ENCODE measurements around the gene FXYD2. TPM values are rescaled to one million over a fixed set of nuclear protein-coding genes. Genes with fewer than 3 reads are reported as not detected.

FXYD2 gene
- total RNA-seq, 1 donor from 2014 or later = 3.6 TPM

GRCh38 chr11:117835576-117835975 is 11.0 kb upstream of the FXYD2 start:
- DNase-seq = no peak

DNA sequence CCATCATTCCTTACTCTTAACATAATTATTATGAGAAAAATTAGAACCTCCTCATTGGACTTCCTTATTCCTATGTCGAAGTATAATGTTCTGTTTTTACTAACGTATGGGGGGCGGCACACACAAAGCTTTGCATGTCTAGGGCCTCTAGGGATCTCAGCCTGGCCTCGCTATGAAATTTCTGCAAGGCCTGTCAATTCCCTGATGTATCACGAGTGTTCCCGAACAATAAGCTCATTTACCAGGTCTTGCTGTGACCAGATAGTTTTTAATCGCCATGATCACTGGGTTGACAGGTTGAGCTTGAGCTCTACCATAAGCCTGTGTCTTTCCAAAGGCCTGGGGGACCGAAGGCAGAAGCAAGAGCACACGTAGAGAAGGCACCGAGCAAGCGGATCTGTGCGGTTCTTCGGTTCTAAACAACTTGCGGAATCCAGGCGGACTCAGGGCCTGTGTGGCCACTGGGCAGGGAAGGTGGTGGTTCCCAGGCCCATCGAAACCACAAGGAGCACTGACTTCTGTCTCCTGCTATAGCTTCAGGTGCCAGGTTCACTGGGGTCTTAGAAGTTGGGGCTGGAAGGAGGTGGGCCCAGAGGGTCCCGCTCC is 10.4 kb upstream of the FXYD2 start:
- DNase-seq = no peak

GRCh38 chr11:117834068-117834810 is 9.7 kb upstream of the FXYD2 start:
- DNase-seq = no peak

GRCh38 chr11:117833401-117833891 is 8.9 kb upstream of the FXYD2 start:
- peak; percentile 63 for DNase-seq

- DNase-seq = no peak
Measured at GRCh38 chr11:117832511-117832910, 8.0 kb upstream of the FXYD2 start.

- no peak for DNase-seq
Measured at GRCh38 chr11:117831661-117832415, 7.3 kb upstream of the FXYD2 start.

- DNase-seq = no peak
Measured at GRCh38 chr11:117830674-117831351, 6.3 kb upstream of the FXYD2 start.

- no peak for DNase-seq
Measured at GRCh38 chr11:117830072-117830471, 5.5 kb upstream of the FXYD2 start.

DNA sequence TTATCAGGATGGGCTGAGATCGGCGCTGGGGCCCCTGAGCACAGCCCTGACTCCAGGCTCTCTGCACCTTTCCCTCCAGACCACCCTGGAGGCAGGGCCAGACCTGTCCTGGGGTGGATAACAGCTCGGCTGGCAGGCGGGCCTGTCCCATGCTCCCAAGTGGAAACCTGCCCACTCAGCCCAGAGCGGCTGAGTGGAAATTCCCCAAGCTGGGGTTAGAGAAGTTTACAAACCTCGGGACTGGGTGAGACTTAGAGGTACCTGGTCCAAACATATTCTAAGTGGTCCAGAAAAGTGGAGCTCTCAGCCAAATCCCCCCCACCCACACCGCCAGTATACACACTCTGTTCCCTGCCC is 4.8 kb upstream of the FXYD2 start:
- no peak for DNase-seq

- DNase-seq = peak; percentile 47
Measured at GRCh38 chr11:117828611-117829368, 4.2 kb upstream of the FXYD2 start.

GRCh38 chr11:117827521-117828511 is 3.3 kb upstream of the FXYD2 start:
- no peak for DNase-seq

DNA sequence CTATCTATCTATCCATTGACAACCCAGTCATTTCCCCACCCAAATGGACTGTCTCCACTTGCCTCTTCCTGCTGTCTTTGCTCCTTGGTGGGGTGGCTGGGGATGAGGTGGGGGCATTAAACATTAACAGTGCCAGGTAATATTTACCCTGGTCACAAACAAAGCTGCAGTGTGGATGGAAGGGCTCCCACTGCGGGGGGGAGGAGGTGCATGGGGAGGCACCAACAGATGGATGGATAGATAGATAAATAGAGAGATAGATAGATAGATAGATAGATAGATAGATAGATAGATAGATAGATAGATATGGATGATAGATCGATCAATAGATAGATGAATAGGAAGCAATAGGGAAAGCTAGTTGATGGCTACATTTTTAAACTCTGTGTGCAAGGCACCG is 2.3 kb upstream of the FXYD2 start:
- DNase-seq = no peak

DNA sequence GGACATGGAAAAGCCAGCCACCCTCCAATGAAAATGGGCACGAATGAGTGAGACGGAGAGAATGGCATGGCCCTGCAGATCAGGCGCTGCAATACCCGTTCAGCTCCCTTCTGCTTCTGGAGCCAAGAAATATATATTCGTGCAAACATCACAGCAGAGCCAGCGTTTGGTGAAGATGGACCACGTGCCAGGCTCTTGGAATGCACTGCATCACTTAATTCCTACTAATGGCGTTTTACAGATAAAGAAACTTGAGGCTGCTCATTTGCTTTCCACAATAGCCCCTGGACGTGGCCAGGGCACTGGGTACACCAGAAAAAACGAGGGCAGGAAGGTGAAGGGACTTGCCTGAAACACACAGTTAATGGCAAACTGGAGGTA is 1.6 kb upstream of the FXYD2 start:
- no peak for DNase-seq

DNA sequence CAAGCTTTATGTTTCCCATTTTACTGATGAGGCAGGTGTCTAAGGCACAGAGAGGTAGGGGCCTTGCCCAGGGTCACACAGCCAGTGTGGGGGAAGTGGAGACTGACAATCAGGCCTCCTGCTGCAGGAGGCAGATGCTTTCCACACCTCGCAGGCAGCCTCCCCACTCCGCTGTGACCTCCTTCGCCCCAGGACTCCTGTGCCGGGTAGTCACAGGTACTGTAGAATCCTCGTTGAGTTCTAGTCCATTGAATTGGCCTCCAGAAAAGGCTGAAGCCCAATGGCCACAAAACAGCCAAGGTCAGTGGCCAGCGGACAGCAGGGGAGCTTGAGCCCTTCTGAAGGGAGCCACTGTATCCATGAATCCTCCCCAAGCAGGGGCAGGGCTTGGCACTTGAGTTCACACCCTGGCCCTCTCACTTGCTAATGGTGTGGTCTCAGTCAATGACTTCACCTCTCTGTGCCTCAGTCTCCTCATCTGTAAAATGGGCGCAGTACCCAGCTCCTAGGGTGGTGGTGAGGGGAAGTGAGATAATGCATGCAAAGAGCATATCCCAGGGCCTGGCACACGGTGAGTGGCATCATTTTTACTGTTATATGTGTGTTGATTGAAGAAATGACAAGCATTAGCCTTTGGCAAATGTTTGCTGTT is 1.1 kb upstream of the FXYD2 start:
- DNase-seq = no peak

GRCh38 chr11:117823946-117824420 is 561 bp downstream of the FXYD2 start:
- peak; percentile 71 for DNase-seq

GRCh38 chr11:117823294-117823945 is 1.1 kb downstream of the FXYD2 start:
- no peak for DNase-seq

DNA sequence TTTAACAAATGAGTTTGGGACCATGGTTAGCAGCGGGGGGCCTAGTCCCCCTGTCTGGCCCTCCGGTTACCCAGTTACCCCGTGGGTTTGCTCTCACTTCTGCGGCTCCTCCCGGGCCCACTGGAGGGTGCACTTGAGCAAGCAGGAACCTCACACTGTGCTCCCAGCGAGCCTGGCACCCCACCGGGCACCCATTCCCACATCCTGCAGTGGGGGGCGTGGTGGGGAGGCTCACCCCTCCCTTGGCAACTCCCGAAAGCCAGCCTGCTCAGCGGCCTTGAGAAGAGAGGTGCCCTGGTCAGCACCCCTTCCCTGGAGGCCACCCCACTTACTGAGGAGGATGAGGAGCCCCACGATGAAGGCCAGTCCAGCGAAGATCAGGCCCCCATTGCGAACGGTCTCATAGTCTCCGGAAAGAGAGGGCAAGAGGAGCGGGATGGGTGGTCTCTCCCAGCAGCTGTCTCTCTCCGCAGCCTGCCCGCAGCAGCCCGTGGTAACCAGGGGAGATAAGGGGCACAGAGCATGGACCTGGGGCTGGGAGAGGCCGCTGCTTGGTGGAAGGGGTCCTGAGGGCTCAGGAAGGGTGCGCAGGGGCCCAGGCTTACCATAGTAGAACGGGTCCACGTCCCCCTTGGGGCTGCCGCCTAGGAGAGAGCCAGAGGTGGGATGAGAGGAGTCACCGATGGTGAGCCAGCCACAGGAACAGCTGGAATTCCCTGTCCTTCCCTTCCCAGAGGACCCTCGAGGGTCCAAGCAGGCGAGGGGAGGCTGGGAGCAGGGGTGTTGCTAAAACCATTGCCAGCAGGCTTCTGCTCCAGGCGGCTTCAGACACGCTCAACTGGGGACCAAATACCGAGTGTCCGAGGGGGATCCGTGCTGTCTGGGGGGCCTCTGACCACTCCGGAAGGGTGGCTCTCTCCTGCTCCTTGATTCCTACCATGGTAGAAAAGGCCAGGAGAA is 2.2 kb downstream of the FXYD2 start:
- no peak for DNase-seq

- no peak for DNase-seq
Measured at GRCh38 chr11:117821431-117821830, 3.1 kb downstream of the FXYD2 start.
